H1 (cell line): ENCODE measurements around the gene TOM1. TPM values are rescaled to one million over a fixed set of nuclear protein-coding genes. Genes with fewer than 3 reads are reported as not detected.
A peak's percentile ranks its signal among the peaks of the same experiment; 100 is the strongest.

Experiments used
- ASH2L ChIP-seq: fragments of 200-600, 300-600 bp; sonication (generic); IDR thresholded peaks from one replicate; pipeline ENCODE4 v1.7.1; 2017; ENCODE audit warnings: low read length
- BRCA1 ChIP-seq: IDR thresholded peaks from 2 replicates; pipeline ENCODE4 v1.6.1; 2012; ENCODE audit warnings: low read depth, low read length, improper control_type of control experiment
- CBX8 ChIP-seq: fragments of 300-800, 300-1000 bp; sonication (generic); IDR thresholded peaks from 2 replicates; pipeline ENCODE4 v1.7.1; 2016; ENCODE audit warnings: low read depth, low read length, borderline replicate concordance
- CEBPB ChIP-seq: IDR thresholded peaks from 2 replicates; pipeline ENCODE4 v1.6.1; 2012; ENCODE audit warnings: low read depth, low read length
- CHD1 ChIP-seq: IDR thresholded peaks from 2 replicates; pipeline ENCODE4 v1.6.1; 2012; ENCODE audit warnings: low read depth, low read length, improper control_type of control experiment
- CHD2 ChIP-seq: IDR thresholded peaks from 2 replicates; pipeline ENCODE4 v1.6.1; 2012; ENCODE audit warnings: low read length, improper control_type of control experiment
- CTBP2 ChIP-seq: IDR thresholded peaks from 2 replicates; pipeline ENCODE4 v1.7.0; 2011; ENCODE audit warnings: borderline replicate concordance, mild to moderate bottlenecking, moderate library complexity, mixed read lengths, low read length; ENCODE audit not compliant: insufficient read depth, insufficient read length
- EGR1 ChIP-seq: IDR thresholded peaks from 2 replicates; pipeline ENCODE4 v1.6.1; 2011; ENCODE audit warnings: low read depth, low read length, borderline replicate concordance
- FOSL1 ChIP-seq: IDR thresholded peaks from 2 replicates; pipeline ENCODE4 v1.6.1; 2011; ENCODE audit warnings: mild to moderate bottlenecking, low read depth, low read length, moderate library complexity; ENCODE audit not compliant: insufficient read depth
- HDAC6 ChIP-seq: IDR thresholded peaks from one replicate; pipeline ENCODE4 v1.7.1; 2012; ENCODE audit warnings: low read depth, mild to moderate bottlenecking, inconsistent platforms, low read length, moderate library complexity
- JUN ChIP-seq: IDR thresholded peaks from 2 replicates; pipeline ENCODE4 v1.6.1; 2011; ENCODE audit warnings: low read depth, mild to moderate bottlenecking, improper control_type of control experiment, low read length
- JUND ChIP-seq: IDR thresholded peaks from 2 replicates; pipeline ENCODE4 v1.6.1; 2011; ENCODE audit warnings: mild to moderate bottlenecking, improper control_type of control experiment, low read length
- KDM1A ChIP-seq: fragments of 200-600, 300-600 bp; sonication (generic); IDR thresholded peaks from 2 replicates; pipeline ENCODE4 v1.7.1; 2016; ENCODE audit warnings: mild to moderate bottlenecking, low read length, borderline replicate concordance
- KDM5A ChIP-seq: fragments of 200-600 bp; IDR thresholded peaks from 2 replicates; pipeline ENCODE4 v1.7.1; 2012; ENCODE audit warnings: mild to moderate bottlenecking, low read length, inconsistent platforms, mixed read lengths
- NANOG ChIP-seq: IDR thresholded peaks from 2 replicates; pipeline ENCODE4 v1.6.1; 2011; ENCODE audit warnings: low read length, low read depth, mild to moderate bottlenecking, inconsistent platforms; ENCODE audit not compliant: insufficient read depth, poor library complexity, severe bottlenecking
- PHF8 ChIP-seq: fragments of 200-600 bp; sonication (generic); conservative IDR thresholded peaks from 2 replicates; pipeline ENCODE4 v1.7.1; 2012; ENCODE audit warnings: low read depth, mild to moderate bottlenecking, inconsistent platforms, low read length, moderate library complexity
- POLR2A ChIP-seq, 2 experiments: IDR thresholded peaks; 1 replicate in 1 of 2; 2 replicates in 1 of 2; pipeline ENCODE4 v1.6.1; 2011; ENCODE audit warnings: low read depth in 2 of 2, low read length in 2 of 2, mild to moderate bottlenecking in 2 of 2; ENCODE audit errors: control extremely low read depth in 1 of 2
- POLR2AphosphoS5 ChIP-seq: IDR thresholded peaks from 2 replicates; pipeline ENCODE4 v1.6.1; 2011; ENCODE audit warnings: low read depth, low read length
- RNF2 ChIP-seq: fragments of 200-900, 300-1000 bp; sonication (generic); IDR thresholded peaks from 2 replicates; pipeline ENCODE4 v1.7.1; 2016; ENCODE audit warnings: borderline replicate concordance, low read depth, mild to moderate bottlenecking, antibody characterized with exemption, low read length; ENCODE audit not compliant: poor library complexity, severe bottlenecking; ENCODE audit errors: missing control alignments
- SP2 ChIP-seq: IDR thresholded peaks from 2 replicates; pipeline ENCODE4 v1.6.1; 2012; ENCODE audit warnings: mild to moderate bottlenecking, low read length, inconsistent platforms
- SP4 ChIP-seq: IDR thresholded peaks from 2 replicates; pipeline ENCODE4 v1.6.1; 2012; ENCODE audit warnings: low read length, inconsistent platforms
- SRF ChIP-seq: IDR thresholded peaks from 2 replicates; pipeline ENCODE4 v1.6.1; 2011; ENCODE audit warnings: mild to moderate bottlenecking, low read depth, low read length, moderate library complexity
- SUZ12 ChIP-seq: fragments of 200-600 bp; sonication (generic); IDR thresholded peaks from 2 replicates; pipeline ENCODE4 v1.6.1; 2012; ENCODE audit warnings: mild to moderate bottlenecking, inconsistent platforms, low read length, moderate library complexity, mixed read lengths
- TAF1 ChIP-seq: IDR thresholded peaks from 2 replicates; pipeline ENCODE4 v1.6.1; 2011; ENCODE audit warnings: mild to moderate bottlenecking, low read depth, low read length
- TAF7 ChIP-seq: optimal IDR thresholded peaks from 2 replicates; pipeline ENCODE3; 2011; ENCODE audit warnings: low read depth, mild to moderate bottlenecking, inconsistent platforms, low read length, moderate library complexity, borderline replicate concordance
- TEAD4 ChIP-seq: IDR thresholded peaks from 2 replicates; pipeline ENCODE4 v1.6.1; 2012; ENCODE audit warnings: low read depth, low read length, inconsistent platforms, mixed read lengths
- polyA plus RNA-seq, 7 experiments: library from polyadenylated mRNA; depleted of rRNA in 3 of 7; stranded (reverse) in 5 of 7; unstranded in 2 of 7; fragments of >200 nt in 5 of 7; fragments of 200-250 nt in 2 of 7; gene quantifications; 1 replicate in 5 of 7; 2 replicates in 1 of 7; 4 replicates in 1 of 7; pipeline versions ENCODE4 v1.2.1 to v1.2.3, GENCODE V29; 2011 to 2013; ENCODE audit warnings: missing spikeins in 2 of 7, mixed read lengths in 2 of 7
- total RNA-seq: library from RNA; stranded (reverse); fragmentation: NEBNext Ultra II Directional; extraction: Animal tissue kit (Norgen Biotek cat#: 25700); gene quantifications from 2 replicates; pipeline ENCODE4 v1.2.1, GENCODE V29; 2021

Gene TOM1
- total and polyA plus RNA-seq, 2 of the 8 experiments (the other 6 are each of a cell fraction or from before 2014, with no cell fraction given), result 25.1 to 39.2 TPM

DNA sequence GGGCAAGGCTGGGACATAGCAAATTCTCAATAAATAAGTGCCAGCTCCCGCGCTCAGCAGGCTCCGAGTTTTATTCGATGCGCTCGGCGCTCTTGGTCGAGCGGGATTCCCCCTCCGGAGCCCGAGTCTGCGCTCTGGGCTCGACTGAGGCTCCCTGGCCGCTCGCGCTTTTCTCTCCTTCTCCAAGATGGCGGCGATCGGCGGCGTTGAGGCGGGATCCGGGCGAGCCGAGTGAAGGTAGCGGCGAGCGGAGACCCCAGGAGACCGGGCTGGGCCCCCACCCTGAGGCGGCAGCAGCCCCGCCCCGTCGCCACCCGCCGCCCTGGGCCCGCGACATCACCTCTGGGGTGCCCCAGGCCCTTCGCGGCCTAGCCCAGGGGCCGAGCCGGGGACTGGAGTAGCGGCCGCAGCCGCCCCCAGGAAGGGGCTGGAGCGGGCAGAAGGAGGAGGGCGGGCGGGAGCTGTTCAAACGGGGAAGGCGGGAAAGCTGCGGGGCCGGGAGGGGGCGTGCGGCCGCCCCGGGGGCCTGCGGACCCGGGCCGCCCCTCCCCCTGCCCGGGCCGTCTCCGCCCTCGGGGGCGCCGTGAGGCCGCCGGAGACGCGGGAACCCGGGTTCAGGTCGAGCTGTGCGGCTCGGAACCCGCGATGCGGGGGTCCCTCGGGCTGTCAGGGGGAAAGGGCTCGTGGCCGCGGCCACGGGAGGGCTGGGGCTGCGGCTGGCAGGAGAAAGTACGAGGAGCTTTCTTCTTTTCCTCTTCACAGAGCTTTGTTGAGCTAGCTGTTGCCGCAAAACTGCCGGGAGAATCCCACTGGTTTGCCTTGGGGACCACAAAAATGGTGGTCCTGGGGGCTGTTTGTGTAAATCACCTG is 42.1 kb upstream of the TOM1 start, which contains the start of gene HMGXB4 (continued):
- TF ChIP-seq SUZ12 (no peak), JUN (no peak), HDAC6 (no peak), TAF1 (peak; percentile 99), BRCA1 (no peak), RNF2 (no peak), SP2 (no peak), JUND (0 out of 2 replicates have a peak, but pooled peaks have one; percentile 20), TEAD4 (no peak), ASH2L (peak; percentile 97), CTBP2 (no peak), SP4 (no peak), PHF8 (peak; percentile 94), FOSL1 (no peak), POLR2AphosphoS5 (peak; percentile 65), NANOG (peak; percentile 9), KDM1A (no peak), CEBPB (no peak), CHD2 (peak; percentile 37; the same call in 1 of the 2 replicates), EGR1 (peak; percentile 36; the same call in 1 of the 2 replicates), SRF (peak; percentile 98), POLR2A (IDR thresholded peaks at IDR 0.05; ENCODE audit: control extremely low read depth in 1 of 2, low read depth in 2 of 2, low read length in 2 of 2) (peak; percentile 55 to 88), KDM5A (peak; percentile 81), CBX8 (no peak), TAF7 (peak; percentile 94), CHD1 (peak; percentile 84)
